ENCODE data around the gene PPP2R5C.

DNA sequence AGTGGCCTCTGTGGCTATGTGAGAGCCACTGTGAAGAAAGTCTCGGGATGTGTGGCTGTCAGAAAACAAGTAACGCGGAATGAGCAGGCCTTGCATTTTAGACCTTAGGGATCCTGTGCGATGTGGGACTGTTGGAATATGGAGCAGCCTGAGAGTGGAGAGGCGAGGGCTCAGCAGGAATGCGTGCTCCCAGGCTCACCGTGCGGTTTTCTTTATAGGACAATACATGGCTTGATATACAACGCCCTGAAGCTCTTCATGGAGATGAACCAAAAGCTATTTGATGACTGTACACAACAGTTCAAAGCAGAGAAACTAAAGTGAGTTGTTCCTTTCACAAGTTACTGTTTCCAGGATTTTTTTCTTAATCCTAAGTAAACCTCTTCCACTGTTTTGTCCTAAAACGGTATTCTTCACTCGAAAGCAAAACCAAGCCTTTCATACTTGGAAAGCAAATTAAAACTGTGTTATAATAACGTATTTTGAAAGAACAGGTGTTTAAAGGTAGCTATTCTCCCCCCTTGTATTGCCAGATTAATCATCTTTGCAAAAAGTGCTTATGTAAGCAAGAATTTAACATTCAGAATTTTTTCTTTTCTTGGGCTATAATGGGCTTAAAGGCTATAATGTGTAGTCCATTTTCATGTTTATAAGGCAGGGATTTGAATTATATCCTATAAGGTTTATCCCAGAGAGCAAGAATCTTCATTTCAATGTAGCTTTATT, 148.0 kb downstream of the PPP2R5C start:
- TF ChIP-seq, protein P1, sequence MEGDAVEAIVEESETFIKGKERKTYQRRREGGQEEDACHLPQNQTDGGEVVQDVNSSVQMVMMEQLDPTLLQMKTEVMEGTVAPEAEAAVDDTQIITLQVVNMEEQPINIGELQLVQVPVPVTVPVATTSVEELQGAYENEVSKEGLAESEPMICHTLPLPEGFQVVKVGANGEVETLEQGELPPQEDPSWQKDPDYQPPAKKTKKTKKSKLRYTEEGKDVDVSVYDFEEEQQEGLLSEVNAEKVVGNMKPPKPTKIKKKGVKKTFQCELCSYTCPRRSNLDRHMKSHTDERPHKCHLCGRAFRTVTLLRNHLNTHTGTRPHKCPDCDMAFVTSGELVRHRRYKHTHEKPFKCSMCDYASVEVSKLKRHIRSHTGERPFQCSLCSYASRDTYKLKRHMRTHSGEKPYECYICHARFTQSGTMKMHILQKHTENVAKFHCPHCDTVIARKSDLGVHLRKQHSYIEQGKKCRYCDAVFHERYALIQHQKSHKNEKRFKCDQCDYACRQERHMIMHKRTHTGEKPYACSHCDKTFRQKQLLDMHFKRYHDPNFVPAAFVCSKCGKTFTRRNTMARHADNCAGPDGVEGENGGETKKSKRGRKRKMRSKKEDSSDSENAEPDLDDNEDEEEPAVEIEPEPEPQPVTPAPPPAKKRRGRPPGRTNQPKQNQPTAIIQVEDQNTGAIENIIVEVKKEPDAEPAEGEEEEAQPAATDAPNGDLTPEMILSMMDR (IDR thresholded peaks at IDR 0.05; ENCODE audit: control extremely low read depth in 1 of 3, insufficient read depth in 1 of 3, low read depth in 1 of 3, low read length in 3 of 3), result no peak
- no peak for TF ChIP-seq GTF2F1 (IDR thresholded peaks at IDR 0.05; ENCODE audit: borderline replicate concordance, low read depth, low read length)
